Stimulated activated CD4-positive, alpha-beta T cell treated with anti-CD3 and anti-CD28 coated beads, Interleukin-15, amount 100 ng/mL, for 48 hours (primary cell): ENCODE data around the gene NOC3L.

Experiments used
- DNase-seq, 2 donors: peaks; one replicate each; pipeline ENCODE4 v3.0.0-alpha.2; 2020; ENCODE audit warnings: low read depth in 2 of 2

Gene NOC3L

DNA sequence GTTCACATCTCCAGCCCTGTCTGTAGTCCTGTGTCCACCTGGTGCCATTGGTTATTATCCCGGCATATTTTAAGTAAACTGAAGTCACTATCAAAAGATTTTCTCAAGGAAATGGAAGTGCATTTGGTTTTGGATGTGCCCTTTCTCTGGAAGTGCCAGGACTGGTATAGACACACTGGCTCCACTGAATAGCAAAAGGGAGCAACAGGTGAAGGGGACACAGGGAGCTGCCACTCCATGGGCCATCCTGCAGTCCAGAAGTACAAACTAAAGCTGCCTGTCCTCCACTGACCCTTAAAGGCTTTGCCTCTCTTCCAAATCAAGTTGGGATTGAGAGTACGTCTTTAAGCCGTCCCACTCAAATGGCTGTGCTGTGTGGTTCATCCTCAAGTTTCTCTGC is 62.7 kb downstream of the NOC3L start:
- no peak for DNase-seq

GRCh38 chr10:94299417-94299816 is 63.3 kb downstream of the NOC3L start:
- DNase-seq, result peak in 1 of 2 donors; percentile 7

GRCh38 chr10:94294168-94294567 is 68.6 kb downstream of the NOC3L start:
- DNase-seq, result no peak

DNA sequence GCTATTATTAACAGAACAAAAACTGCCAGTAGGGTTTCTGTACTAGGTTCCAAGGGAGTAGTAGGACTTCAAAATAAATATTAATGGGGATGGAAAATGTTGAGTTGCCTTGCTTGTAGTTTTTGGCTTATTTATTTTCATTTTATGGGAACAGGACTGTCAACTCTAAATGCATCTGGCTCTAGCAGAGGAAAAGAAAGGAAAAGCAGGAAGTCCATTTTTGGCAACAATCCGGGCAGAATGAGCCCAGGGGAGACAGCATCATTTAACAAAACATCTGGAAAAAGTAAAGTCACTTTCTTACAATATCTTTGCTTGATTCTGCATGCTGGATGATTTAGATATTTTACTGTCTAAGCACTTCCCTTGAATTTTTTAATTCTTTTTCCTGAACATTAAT is 69.4 kb downstream of the NOC3L start:
- no peak for DNase-seq

DNA sequence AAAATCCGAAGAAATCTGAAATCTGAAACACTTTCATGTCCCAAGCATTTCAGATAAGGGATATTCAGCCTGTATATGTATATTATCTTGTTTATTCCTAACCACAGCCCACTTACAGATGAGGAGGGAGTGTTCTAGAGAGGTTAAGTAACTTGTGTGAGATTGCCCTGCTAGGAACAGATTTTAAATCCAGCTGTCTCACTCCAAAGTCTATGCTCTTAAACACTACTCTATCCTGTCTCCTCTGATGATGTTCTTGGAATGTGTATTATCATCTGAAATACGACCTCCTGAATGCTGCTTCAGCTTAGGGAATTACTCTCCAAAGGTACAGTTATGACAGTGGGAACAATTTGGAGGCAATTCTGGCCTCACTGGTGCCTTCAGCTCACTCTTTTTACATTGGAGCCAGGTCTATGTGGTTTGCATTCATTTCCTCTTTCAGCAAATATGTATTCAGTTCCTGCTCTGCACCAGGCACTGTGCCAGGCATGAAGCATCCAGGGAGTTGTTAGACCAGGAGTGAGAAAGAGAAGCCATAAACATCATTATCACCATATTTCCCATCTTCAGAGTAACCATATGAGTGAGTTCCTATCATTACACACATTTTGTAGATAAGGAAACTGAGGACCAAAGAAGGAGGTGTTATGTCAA is 70.2 kb downstream of the NOC3L start:
- no peak for DNase-seq

DNA sequence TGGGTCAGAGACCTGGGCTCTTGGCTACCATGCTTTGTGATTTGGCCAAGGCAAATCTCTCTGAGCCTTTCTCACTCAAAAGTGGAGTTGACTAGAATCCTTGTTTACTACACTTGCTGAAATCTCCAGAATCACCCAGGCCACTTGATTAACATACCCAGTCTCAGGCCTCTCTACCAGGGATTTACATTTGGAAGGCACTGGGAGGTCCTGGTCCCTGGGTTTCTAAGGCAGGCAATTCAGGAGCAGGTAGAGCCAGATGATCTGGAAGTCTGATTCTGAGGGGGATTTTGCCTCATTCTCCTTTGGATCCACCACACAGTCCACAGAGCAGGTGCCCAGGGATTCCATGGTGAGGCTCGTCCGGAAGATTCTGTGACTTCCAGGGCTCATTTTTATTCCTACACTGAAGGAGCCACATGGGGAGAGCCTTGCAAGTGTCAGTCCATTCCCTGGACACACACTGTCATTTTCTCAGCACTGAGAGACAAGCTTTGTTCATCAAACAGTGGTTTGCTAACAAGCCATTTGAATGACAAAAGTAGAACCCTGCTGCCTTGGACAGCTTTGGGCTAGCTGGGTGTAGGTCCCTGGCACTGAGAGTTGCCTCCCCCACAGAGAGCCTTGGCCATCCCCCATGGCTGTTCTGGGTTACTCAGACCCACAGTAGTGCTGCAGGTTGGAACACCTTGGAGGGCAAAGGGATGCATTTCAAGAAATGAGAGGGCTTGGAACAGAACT is 74.2 kb downstream of the NOC3L start:
- no peak for DNase-seq

GRCh38 chr10:94287336-94287735 is 75.4 kb downstream of the NOC3L start:
- DNase-seq, result no peak

- no peak for DNase-seq
Measured at GRCh38 chr10:94286901-94287300, 75.8 kb downstream of the NOC3L start.

DNA sequence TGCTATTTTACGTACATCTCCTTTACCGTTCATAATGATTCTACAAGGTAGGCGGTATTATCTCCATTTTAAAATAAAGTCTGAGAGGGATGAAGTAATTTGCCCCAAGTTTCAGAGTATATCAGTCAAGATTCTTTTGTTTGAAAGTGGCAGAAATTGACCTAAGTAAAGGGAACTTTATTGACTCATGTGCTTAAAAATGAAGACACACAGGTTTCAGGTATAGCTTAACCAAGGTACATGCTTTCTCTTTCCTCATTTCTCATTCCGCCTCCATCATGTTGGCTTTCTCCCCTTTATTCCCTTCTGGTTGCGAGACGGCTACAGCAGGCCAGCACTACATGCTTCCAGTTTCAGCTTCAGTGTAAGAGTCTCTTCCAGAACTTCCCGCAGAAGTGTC is 77.5 kb downstream of the NOC3L start:
- no peak for DNase-seq
